HG02571 (cell line): Measurements from ENCODE around the gene TP73.

Source experiments
- ATAC-seq: cut with Tn5 transposase; IDR thresholded peaks from one replicate; pipeline ENCODE4 v1.9.1; 2021; ENCODE audit warnings: mild to moderate bottlenecking, moderate library complexity; ENCODE audit not compliant: unreplicated experiment

The TP73 gene

GRCh38 chr1:3633344-3634058 lies 18.8 kb upstream of the TP73 start:
- no peak for ATAC-seq

DNA sequence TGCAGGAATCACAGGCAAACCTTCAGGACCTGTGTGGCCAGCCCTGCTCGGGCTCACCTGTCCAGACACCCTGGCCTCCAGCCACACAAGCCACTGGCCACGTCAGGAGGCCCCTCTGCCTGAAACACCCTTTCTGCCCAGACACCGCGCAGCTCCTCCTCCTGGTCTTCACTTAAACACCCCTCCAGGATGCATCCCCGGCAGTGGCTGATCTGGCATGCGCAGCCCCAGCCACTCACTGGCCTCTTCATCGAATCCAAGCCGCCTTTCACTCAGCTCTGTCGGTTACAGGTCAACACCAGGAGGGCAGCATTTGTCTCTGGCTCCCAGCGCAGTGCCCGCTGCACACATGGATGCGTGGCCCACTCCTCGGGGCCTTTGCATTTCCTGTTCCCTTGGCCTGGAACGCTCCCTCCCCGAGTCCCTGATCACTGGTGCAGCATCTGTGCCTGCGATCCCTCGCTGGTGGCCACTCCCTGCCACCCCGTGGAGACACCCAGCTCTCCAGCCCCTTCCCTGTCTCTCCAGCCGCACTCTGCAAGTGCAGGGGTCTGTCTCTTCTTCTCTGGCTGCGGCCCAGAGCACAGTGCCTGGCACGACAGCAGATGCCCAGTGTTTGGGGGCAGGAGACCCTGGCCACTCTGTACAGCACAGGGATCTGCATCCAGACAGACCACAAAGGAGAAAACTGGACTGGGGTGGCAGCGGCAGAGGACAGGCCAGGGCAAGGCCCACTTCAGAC lies 18.1 kb upstream of the TP73 start:
- ATAC-seq = no peak

GRCh38 chr1:3636080-3636479 lies 16.2 kb upstream of the TP73 start:
- no peak for ATAC-seq

DNA sequence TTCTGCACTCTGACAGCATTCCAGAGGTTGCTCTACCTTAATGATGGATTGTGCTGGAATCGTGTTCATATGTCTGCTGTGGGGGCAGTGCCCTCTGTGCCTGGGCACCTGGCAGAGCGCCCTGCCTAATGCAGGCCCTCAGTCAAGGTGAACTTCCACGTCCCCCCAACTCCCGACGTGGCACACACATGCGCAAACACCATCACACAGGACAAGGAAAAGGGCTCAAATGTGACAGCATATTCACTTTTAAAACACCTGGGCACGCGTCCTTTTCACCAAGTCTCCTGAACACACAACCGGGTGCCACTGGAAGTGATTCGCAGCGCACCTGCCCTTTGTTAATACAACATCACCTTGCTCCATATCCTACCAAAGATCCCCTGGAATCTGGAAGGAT lies 15.8 kb upstream of the TP73 start:
- no peak for ATAC-seq

- no peak for ATAC-seq
Observed at GRCh38 chr1:3638027-3638426, 14.3 kb upstream of the TP73 start.

GRCh38 chr1:3638676-3639075 lies 13.6 kb upstream of the TP73 start:
- no peak for ATAC-seq

DNA sequence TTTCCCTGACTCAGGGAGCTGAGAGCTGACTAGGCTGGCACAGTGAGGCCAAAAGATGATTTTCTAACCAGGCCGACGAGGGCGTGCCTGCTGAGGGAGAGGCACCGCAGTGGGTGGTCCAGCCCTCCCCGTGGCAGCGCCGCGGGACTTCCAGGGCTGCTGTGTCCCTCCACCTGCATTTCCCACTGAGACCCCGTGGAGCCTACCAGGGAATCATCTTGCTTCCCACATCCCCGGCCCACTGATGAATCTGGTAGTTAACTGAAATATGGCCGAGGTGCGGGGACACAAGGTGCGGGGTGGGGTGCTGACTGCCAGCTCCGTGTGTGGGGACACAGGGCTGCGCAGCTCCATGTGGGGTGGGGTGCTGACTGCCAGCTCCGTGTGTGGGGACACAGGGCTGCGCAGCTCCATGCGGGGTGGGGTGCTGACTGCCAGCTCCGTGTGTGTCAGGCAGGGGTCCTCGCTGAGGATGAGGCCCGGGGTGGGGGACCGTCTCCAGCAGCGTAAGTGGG lies 12.9 kb upstream of the TP73 start:
- no peak for ATAC-seq

DNA sequence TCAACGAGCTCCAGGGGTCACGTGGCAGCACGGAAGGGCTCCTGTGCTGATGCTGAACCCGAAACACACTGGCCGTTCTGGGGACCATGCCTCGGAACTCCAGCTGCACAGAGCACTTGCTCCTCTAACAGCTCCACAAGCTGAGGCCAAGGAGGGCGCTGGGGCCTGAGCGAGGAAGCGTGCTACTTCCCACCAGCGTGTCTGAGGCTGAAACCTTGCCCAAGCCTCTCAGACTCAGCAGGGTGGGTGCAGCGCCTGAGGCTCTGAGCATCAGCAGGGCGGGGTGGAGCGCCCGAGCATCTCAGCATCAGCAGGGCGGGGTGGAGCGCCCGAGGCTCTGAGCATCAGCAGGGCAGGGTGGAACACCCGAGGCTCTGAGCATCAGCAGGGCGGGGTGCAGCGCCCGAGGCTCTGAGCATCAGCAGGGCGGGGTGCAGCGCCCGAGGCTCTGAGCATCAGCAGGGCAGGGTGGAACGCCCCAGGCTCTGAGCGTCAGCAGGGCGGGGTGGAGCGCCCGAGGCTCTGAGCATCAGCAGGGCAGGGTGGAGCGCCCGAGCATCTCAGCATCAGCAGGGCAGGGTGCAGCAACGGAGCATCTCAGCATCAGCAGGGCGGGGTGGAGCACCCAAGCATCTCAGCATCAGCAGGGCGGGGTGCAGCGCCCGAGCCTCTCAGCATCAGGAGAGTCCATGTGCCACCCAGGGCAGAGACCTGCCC lies 12.0 kb upstream of the TP73 start:
- ATAC-seq = no peak

DNA sequence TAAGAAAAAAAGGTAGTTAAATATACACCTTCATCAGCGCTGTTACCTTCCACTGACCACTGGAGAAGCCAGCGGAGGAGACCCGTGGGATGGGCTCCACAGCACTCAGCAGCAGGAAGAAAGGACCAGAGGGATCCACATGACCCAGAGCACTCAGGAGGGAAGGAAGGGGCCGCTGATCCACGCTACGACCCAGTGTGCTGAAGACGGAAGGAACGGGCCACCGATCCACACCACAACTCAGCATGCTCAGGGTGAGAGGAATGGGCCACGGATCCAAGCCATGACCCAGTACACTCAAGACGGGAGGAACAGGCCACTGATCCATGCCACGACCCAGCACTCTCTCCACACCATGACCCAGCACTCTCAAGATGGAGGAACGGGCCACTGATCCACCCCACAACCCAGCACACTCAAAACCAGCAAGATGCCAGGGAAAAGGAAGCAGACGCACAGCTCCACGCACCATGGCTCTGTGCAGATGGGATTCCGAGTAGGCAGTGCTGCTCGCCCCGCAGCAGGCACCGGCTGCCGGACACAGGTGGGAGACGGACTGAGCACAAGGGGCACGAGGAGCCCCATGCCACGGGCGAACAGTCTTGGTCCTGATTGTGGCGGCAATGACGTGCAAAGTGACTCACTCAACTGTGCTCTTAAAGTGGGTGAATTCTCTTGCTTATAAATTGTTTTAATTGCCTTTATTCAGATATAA lies 11.1 kb upstream of the TP73 start:
- ATAC-seq = no peak

DNA sequence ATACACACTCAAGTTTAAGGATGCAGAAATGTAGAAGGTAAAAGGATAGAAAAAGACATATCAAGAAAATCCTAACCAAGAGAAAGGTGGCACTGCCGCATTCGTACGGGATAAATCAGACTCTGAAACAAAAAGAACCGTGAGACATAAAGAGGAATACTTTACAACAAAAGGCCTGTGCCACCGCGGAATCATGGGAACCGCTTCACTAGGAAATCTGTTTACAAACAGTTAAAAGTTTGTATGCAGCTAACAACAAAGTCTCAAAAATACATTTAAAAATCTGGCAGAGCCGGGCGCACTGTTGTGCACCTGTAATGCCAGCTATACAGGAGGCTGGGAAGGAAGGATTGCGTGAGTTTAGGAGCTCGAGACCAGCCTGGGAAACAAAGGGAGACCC lies 10.5 kb upstream of the TP73 start:
- ATAC-seq = no peak

DNA sequence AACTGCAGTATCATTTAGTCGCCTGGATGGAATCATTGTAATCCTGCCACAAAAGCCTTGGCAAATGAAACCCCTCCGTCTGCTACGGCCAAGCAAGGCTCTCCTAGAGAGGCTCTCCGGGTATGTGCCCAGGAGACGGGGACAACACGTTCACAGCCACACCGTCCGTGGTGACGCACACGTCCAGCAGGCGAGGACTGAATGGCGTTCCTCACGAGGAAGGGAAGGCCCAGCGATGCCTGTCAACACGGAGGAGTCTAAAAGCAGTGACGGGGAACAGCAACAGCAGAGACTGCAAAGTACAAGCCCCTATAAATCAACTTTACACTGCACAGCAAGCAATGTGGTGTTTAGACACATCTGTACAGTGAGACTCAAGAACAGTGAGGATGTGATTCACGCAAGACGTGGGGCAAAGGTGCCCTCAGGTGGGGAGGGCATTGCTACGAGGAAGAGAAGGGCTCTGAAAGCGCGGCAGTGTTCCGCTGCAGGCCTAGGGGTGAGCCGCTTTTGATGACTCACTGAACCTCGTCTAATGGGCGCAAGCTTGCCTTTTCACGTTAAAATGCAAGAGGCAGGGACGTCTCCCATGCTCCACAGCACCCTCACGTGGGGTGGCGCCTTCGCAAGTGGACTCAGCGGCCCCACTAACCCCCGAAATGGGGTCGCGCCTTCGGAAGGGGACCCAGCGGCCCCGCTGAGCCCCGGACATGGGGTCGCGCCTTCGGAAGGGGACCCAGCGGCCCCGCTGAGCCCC lies 9.2 kb upstream of the TP73 start:
- ATAC-seq = no peak

- ATAC-seq = no peak
Observed at GRCh38 chr1:3644273-3644672, 8.0 kb upstream of the TP73 start.

DNA sequence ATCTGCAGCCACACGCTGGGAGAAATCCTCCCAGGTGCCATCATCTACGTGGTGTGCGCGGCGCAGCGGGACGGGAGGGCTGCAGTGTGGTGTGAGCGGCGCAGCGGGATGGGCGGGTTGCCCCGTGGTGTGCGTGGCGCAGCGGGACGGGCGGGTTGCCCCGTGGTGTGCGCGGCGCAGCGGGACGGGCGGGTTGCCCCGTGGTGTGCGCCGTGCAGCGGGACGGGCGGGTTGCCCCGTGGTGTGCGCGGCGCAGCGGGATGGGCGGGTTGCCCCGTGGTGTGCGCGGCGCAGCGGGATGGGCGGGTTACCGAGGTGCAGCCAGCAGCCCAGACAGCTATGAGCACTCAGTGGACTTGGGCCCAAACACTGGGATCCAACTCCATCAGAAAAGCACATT lies 7.1 kb upstream of the TP73 start:
- ATAC-seq = no peak

DNA sequence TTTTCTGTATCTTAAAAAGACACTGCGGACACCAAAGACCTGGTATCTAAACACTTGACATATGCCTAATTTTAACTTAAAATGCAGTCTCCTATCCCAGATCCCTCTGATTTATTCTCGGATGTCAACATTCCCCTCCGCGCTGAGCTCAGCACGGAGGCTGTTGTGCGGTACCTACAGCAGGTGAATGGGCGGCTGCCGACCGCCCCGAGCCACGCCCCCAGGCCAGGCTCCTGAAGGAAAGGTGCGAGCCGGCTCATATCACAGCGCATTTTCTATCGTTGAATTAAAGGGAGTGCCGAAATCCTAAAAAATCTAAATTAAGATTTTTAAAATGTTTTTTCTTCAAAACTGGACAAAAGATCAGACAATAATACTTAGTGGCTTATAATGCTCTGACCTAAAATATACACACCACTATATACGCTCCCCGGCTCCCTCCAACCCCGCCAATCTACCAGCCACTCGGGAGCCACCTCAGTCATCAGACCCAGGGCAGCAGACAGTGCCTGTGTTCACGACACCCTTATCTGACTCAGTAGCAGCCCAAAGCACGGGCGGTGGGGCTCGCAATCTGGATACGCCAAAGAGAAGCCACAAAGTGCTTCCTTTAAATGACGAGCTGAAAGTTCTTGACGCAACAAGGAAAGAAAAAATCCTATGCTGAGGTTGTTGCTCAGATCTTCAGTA lies 6.5 kb upstream of the TP73 start:
- no peak for ATAC-seq

- no peak for ATAC-seq
Observed at GRCh38 chr1:3646596-3646995, 5.7 kb upstream of the TP73 start.

GRCh38 chr1:3649342-3650247 lies 2.7 kb upstream of the TP73 start, which contains the start of gene WRAP73:
TSS of gene WRAP73 (minus strand) at chr1:3650103. CDS start at chr1:3649999, 104 bp downstream.
- ATAC-seq = peak; percentile 58

GRCh38 chr1:3650248-3651025 lies 1.9 kb upstream of the TP73 start:
- ATAC-seq = no peak
